ENCODE data around the gene RNF144A.

Gene RNF144A

DNA sequence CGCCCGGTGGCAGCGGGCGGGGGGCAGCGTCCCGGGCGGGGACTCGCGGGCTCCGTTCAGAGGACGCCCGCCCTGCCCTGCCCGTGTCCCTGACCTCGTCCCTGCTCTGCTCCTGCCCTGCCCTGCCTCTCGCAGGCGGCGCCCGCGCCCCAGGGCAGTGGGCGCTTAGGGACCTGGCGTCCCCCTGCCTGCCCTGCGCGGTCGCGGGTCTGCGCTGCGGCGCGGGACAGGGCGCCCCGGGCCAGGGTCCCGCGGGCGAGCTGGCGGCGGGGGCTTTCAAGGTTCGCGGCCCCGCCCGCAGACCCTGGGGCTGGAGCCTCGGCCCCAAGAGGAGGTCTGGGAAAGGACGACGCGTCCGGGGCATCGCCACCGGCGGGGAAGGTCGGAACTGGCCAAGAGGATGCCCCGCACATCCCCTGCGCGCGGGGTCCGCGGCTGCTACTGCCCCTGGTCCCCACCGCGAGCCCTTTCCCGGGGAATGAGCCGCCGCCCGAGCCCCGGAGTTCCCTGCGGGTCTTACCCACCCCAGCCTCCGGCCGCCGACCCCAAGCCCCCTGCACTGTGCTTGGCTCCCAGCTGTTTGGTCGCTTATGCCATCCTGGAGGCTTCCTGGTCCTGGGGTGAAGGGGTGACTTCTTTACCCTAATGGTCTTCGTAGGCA, 679 bp downstream of the RNF144A start:
- Histone ChIP-seq H3K36me3 (peaks cover 12% of the 10 kb centered on the region), H3K4me3 (ENCODE audit: low read depth, low read length) (peak overlapping the region; percentile 74), H3K27ac (peak overlapping the region; percentile 84), H3K27me3 (ENCODE audit: insufficient read depth, low read depth, severe bottlenecking) (no peaks in the 10 kb centered on the region), H3K9me3 (ENCODE audit: severe bottlenecking) (no peaks in the 10 kb centered on the region)
- TF ChIP-seq, protein P1, sequence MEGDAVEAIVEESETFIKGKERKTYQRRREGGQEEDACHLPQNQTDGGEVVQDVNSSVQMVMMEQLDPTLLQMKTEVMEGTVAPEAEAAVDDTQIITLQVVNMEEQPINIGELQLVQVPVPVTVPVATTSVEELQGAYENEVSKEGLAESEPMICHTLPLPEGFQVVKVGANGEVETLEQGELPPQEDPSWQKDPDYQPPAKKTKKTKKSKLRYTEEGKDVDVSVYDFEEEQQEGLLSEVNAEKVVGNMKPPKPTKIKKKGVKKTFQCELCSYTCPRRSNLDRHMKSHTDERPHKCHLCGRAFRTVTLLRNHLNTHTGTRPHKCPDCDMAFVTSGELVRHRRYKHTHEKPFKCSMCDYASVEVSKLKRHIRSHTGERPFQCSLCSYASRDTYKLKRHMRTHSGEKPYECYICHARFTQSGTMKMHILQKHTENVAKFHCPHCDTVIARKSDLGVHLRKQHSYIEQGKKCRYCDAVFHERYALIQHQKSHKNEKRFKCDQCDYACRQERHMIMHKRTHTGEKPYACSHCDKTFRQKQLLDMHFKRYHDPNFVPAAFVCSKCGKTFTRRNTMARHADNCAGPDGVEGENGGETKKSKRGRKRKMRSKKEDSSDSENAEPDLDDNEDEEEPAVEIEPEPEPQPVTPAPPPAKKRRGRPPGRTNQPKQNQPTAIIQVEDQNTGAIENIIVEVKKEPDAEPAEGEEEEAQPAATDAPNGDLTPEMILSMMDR (IDR thresholded peaks at IDR 0.05; ENCODE audit: low read depth, low read length): 0 out of 2 replicates have a peak, but pooled peaks have one; percentile 0
- peak; percentile 46 for DNase-seq

DNA sequence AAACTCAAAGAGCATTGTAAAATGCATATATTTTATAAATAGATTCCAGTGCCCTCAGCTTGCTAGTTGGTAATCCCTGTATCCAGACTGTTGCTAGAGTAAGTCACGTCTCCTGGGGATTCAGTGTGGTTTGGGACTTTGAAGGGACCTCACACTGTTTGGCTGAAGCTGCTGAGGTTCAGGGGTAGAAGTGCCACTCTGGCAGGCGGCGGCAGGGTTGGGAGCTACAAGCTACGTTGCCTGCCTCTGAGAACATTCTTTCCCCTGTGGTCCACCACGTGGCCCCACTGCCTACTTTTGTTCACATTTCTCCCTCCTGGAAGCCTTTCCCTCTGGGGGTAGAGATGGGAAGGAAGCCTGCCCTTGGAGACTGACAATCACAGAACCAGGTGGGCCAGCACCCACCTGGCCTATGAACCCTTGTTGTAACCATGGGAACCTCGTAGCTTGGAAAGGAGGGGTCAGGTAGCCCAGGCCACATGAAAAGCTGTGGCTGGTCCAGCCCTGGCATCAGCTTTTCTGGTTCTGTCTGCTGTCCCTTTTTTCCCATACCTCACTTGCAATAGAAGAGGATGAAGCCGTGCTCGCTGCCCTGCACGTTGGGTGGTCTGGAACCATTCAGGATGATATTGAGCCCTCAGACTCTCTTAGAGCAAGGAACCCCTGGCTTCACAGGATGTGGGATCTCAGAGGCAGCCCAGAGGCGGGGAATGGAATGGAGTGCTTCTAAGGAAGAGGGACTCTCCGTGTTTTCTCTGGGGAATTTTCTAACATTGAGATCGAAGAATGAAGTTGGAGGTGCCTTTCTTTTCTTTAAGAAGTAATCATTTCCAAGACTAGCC, 2.9 kb downstream of the RNF144A start:
- DNase-seq: no peak
- TF ChIP-seq, protein P1 (IDR thresholded peaks at IDR 0.05; ENCODE audit: low read depth, low read length): no peak
- Histone ChIP-seq H3K36me3 (peaks cover 17% of the 10 kb centered on the region), H3K4me3 (ENCODE audit: low read depth, low read length) (no peak overlapping the region), H3K27ac (no peak overlapping the region), H3K9me3 (ENCODE audit: severe bottlenecking) (no peaks in the 10 kb centered on the region), H3K27me3 (ENCODE audit: insufficient read depth, low read depth, severe bottlenecking) (no peaks in the 10 kb centered on the region)

DNA sequence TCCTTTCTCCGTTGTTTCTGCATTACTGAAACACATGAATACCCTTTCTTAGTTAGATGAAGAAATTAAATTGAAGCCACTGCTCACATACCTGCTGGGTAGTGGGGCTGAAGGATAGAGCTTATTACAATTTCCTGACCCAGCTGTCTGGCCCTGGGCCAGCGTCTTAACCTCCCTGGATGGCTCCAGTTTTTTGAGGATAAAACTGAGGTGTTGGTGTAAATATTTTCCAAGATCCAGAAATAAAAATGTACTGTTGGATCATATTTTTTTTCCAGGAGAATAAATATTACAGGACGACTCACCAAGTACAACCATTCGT, 3.5 kb downstream of the RNF144A start:
- Histone ChIP-seq H3K27ac (no peak overlapping the region), H3K27me3 (ENCODE audit: insufficient read depth, low read depth, severe bottlenecking) (no peaks in the 10 kb centered on the region), H3K4me3 (ENCODE audit: low read depth, low read length) (no peak overlapping the region), H3K9me3 (ENCODE audit: severe bottlenecking) (no peaks in the 10 kb centered on the region), H3K36me3 (peaks cover 17% of the 10 kb centered on the region)
- no peak for DNase-seq
- TF ChIP-seq, protein P1 (IDR thresholded peaks at IDR 0.05; ENCODE audit: low read depth, low read length): no peak

DNA sequence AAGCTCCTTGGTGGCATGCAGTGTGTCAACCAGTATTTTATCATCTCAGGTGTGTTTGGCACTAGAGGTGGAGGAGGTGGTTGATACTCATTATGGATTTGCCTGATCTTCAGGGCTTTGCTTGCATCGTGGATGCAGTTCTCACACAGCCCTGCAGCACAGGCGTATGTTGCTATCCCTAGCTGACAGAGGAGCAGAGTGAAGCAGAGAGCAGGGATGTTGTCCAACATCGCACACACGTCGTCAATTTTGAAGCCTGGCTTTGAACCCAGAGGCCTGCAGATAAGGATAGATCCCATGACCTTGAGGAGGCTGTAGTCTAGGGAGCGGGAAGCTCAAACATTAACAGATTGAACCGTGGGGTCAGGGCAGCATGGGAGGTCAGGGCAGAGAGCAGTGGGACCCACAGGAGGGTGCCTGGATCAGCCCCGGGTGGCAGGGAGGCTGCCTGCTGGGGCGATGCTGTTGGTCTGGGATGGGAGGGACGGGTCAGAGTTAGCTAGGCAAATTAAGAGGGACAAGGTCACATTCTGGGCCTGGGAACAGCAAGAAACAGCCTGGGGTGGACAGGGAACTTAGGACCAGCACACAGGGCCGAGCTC, 4.2 kb downstream of the RNF144A start:
- Histone ChIP-seq H3K27me3 (ENCODE audit: insufficient read depth, low read depth, severe bottlenecking) (no peaks in the 10 kb centered on the region), H3K27ac (no peak overlapping the region), H3K9me3 (ENCODE audit: severe bottlenecking) (no peaks in the 10 kb centered on the region), H3K36me3 (peaks cover 17% of the 10 kb centered on the region), H3K4me3 (ENCODE audit: low read depth, low read length) (no peak overlapping the region)
- DNase-seq: no peak
- TF ChIP-seq, protein P1 (IDR thresholded peaks at IDR 0.05; ENCODE audit: low read depth, low read length): no peak

DNA sequence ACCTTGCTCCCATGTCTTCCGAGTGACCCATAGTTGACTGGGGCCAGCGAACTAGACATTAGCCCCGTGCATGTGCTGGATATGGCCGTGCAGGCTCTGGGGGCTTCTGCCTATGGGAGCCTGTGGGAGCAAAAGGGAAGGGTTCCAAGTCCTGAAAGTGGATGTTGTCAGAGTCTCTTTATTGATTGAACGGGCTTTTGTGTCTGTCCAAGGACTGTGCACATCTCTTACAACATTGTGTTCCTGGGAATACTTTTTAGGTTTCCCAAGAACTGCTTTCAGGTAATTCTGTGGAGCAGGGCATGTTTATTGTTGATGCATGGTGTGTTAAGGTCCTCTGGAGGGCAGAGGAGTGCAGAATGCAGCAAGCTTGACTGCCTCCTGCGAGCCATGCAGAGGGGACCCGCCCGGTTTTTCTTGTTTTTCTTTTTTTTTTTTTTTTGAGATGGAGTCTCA, 5.0 kb downstream of the RNF144A start:
- Histone ChIP-seq H3K27me3 (ENCODE audit: insufficient read depth, low read depth, severe bottlenecking) (no peaks in the 10 kb centered on the region), H3K4me3 (ENCODE audit: low read depth, low read length) (no peak overlapping the region), H3K9me3 (ENCODE audit: severe bottlenecking) (no peaks in the 10 kb centered on the region), H3K27ac (no peak overlapping the region), H3K36me3 (peaks cover 17% of the 10 kb centered on the region)
- TF ChIP-seq, protein P1 (IDR thresholded peaks at IDR 0.05; ENCODE audit: low read depth, low read length): peak; percentile 42; the same call in 1 of the 2 replicates
- no peak for DNase-seq

Data from WERI-Rb-1 (cell line).